SK-N-DZ (cell line): Measurements from ENCODE around the gene IQGAP3.

Experiments
- DNase-seq: peaks from one replicate; pipeline ENCODE4 v3.0.0-alpha.2; 2015; ENCODE audit warnings: low spot score

Gene IQGAP3

DNA sequence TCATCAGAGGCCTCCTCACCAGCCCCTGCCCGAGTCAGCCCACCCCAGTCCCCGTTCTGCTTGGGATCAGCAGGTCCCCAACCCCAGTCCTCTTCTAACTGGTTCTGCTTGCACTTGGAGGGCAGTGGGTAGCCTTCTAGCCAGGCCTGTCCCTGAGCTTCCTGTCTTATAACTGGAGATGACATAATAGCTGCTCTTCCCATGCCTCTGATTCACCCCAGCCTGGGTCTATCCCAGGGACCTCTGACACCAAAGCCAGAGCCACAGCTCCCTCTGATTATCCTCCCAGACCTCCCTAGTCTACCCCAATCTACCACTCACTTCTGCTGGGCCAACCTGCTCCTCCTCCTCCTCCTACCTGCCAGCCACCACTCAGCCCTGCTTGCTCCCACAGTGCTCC, 31.4 kb downstream of the IQGAP3 start:
- DNase-seq = no peak

DNA sequence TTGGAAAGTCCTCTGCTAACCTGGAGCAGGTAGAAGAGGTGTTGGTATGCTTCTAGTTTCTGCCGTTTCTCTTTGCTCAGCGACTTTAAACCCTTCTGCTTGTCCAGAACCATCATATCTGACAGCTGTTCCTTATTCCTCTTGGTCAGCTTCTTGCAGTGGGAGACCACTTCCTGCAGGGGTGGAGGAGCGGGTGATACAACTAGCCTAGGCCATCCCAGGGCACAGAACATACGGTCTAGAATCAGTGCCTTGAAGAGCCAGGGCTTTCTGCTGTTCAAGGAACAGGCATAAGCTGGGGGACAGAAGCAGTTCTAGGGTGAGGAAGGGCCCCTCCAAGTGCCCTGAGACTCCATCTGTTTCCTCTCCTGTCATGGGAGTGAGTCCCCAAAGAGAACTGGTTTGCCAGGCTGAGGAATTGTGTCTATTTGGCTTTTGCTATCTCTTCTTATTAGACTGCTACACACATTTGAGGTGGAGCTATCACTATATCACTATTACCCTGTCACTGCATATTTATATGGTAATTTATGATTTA, 32.5 kb downstream of the IQGAP3 start:
- no peak for DNase-seq

DNA sequence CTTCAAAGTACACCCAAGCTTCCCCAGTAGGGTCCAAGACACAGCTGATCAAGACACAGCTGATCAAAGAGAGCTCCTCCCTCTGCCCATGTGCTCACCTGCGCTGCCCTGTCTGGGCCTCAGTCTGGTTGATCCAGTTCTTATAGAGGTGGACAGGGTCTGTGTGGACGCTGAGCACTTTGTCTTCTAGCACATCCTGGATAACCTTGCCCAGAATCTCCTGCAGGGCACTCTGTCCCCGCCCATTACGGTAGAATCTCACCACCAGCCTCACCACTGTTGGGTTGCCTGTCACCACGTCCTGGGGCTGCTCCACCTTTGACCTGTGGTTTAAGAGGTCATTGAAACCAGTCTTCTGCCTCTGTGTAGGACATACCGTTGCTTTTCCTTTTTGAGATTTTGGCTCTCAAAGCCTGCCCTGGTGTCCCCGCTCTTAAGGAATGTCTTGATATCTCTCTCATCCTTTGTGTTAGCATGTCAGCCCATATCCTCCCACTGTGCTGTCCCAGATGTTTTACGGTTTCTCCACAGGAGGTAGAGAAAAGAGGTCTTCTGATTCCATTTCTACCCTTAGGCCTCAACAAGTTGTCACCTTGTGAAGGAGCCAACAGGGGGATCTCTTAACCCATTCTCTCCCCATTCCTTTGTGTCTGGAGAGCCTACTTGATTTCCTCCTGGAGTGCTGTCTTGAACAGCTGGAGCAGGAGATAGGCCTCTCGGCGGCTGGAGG, 33.5 kb downstream of the IQGAP3 start:
- DNase-seq = no peak

DNA sequence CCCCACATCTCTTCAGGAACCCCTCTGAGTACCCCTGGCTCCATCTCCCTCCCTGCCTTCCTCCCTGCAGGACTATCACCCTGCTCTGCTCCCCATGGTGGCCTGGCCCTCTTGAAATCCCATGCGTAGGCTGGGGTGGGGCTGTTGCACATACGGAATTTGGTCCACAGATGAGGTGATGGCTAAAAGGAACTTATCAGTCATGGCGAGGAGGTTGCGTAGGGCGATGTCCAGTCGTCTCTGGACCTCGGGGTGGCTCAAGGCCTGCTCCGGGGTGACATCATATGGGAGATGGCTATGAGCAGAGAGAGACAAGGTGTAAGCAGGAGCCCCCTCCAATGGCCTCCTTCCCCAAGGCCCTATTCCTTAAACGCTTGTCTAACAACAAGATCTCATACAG, 35.3 kb downstream of the IQGAP3 start:
- DNase-seq = no peak

DNA sequence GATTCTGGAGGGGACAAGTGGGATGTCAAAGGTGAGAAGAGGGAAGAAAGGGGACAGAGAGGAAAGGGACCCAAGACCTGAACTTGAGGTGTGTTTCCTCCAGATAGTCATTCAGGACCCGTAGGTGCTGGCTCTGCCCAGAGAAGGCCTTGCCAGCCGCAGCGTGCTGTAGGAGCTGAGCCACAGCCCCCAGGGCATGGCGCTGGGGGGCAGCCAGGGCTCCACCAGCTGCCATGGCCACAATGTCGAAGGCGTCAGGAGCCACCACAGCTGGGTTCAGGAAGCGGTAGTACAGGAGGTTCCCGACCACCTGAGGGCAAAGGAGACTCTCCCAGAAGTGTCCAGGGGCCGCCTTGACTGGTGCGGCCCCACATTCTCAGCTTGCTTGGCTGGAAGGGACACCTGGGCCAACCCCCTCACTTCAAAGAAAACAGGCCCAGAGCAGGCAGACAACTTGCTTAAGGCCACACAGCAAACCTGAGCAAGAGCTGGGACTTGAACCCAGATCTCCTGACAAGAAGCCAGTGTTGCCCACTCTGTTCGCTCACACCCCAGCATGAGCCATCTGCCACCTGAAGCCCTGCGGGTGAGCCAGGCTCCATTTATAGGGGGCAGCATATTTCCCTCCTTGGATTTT, 37.8 kb downstream of the IQGAP3 start:
- DNase-seq = no peak

DNA sequence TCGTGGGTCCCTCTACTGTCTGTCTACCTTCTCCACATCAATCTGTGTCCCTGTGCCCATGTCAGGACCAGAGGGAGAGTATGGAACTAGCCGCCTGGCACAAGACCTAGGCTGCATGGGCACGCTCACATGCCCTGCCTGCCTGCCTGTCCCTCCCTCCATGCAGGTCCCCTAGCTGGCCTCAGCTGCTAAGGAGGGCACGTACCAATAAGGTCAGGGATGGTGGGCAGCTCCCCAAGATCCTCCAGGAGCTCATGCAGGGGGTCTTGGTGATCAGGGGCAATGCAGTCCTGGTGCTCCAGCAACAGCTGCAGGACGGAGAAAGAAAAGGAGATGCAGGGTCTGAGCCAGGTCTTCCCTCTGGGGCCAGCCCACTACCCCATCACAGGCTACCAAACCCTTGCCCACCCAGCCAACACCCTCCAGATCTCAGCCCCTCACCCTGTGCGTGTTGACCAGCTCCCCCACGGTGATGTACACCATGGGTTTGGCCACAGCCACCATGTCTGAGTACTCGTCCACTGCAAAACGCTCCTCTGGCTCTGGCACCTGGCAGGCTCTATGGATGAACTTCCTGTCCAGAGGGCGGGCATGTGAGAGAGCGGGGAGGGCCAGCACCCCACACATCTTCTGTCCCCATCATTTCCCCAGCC, 38.7 kb downstream of the IQGAP3 start:
- DNase-seq = no peak

DNA sequence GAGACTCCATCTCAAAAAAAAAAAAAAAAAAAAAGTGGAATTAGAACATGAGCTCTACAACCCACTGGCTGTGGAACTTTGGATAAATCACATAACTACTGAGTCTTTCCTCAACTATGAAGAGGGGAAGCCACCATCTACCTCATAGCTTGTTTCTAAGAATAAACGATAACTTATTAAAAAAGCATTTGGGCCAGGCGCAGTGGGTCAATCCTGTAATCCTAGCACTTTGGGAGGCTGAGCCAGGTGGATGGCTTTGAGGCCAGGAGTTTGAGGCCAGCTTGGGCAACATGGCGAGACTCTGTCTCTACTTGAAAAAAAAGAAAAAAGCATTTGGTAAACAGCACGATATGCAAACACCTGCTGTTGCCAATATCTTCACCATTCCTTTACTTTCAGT, 40.0 kb downstream of the IQGAP3 start:
- no peak for DNase-seq

DNA sequence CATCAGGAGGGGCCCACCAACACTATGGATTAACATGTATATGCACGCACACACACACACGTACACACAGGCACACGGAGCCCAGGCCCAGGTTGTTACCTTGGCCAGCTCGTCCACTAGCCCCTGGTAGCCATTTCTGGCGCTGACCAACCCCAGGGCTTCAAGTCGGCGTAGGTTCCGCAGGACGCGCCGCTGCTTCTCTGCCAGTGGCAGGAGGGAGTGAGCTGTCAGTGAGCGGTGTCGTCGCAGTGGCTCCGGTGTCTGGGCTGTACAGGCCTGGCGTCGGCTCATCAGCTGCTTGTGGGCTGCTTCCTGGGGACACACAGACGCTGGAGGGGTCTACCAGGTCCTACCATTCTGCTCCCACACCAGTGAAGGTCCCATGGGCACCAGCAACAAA, 42.4 kb downstream of the IQGAP3 start:
- DNase-seq = no peak

DNA sequence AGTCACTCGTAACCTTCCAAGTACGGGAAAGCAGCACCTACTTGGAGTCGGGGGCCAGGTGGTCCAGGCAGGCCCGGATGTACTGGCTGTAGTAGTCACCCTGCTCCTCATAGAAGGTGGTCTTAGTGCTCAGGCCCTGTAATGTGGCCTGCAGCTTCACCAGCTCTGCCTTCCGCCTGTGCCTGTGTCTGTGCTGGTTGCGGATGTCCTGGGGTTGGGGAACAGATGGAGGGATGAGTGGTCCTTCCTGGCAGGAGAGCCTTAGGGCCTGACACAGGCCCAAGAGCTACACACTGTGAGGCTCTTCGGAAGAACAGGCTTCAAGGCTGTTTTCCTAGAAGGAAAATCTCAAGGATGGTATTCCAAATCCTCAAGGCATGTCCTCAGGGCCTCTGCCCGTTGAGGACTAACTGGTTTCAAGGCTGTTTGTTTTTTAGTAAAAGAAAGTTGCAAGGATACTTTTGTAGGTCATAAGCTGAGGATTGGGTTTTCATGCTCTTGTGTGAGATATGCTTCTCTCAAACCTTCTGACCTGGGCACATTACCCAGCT, 43.4 kb downstream of the IQGAP3 start:
- no peak for DNase-seq

DNA sequence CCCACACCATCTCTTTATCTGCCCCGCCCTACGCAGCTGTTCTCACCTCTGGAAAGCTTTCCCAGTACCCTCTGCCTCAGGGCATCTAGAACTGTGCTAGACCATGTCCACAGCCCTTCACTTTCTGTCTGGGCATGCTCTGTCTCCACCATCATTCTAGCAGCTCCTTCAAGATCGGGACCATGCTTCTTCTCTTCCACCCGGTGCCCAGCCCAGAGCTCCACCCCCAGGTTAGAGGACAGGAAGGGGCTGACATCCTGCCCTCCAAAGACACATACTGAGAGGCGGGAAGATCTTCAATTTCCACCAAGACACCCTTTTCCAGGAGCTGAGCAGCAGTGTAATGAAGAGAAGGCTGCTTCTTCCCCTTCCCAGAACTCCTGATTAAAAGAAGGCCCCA, 44.1 kb downstream of the IQGAP3 start:
- DNase-seq = no peak

DNA sequence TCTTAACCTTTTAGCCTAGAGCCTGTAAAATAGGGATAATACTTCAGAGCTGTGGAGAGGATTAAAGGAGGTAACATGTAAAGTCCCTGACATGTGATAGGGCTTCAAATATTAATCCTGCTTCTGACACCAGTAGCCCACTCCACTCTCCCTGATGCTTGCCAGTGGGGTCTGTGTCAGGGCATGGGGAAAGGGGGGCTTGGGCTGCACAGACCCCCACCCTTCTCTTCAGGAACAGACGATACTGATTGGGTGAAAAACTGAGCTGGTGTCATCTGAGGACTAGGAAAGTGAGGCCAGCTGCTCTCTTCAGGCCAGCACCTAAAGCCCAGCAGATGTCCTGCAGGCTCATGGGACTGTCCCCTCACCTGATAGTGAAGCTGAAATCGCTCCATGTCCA, 44.8 kb downstream of the IQGAP3 start:
- no peak for DNase-seq

DNA sequence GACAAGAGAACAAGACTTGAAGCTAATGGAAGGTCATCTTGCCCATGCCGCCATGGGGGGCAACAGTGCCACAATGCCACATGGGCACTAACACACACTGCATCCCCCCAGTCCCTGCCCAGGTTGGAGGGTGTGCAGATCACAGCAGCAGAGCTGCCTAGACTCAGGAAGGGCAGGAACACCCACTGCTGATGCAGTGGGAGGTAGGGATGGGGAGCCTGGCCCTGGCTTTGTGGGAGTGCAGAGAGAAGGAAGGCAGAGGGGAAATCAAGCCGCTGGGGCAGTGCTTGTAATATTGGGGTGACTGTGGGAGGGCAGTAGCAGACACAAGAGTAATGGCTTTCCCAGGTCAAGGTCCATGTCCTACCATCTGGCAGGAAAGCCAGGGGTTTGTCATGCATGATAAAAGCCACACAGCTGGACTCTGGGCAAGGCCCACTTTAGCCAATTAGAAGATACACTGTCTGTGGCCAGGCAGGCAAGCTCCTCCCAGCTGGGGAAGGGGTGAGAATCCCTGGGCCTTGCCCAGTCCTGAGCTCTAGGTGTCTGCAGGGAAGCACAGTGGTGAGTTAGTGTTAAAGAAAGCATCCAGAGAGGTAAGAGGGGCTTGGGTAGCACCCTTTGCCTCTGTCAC, 46.4 kb downstream of the IQGAP3 start:
- DNase-seq = no peak

DNA sequence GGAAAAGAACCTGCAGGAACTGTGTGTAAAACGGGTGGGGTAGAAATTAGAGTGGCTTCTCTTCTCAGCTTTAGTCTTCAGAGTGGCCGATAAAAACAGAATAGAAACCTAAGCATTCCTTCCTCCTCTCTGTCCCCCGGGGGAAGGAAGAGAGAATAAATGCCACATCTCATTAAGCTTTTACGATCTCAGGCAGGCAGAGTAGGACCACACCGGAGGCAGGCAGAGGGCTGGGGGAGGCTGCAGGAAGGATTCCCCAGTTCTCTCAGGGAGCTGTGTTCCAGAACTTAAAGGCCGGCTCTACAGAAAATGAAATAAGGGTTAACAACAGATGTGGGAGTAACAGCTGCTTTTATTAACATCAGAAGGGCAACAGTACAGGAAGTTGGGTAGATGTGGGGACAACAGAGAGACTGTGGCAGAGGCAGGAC, 47.3 kb downstream of the IQGAP3 start:
- no peak for DNase-seq

DNA sequence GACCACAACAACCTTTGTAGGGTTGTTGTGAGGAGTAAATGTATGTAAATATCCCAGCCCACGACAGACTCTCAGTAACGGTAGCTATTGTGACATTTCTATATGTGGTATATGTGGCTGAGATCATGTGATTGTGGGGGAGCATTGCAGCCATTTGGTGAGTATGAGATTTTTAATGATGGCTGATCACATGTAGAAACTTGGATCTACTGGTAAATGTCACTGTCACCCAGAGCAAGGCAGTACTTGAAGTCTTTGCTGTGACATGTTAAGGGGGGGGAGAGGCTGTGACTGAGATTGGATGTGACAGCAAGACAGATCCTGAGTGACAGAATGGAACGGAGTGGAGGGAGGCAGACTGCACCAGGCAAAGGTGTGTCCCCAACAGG, 47.9 kb downstream of the IQGAP3 start:
- DNase-seq = no peak

DNA sequence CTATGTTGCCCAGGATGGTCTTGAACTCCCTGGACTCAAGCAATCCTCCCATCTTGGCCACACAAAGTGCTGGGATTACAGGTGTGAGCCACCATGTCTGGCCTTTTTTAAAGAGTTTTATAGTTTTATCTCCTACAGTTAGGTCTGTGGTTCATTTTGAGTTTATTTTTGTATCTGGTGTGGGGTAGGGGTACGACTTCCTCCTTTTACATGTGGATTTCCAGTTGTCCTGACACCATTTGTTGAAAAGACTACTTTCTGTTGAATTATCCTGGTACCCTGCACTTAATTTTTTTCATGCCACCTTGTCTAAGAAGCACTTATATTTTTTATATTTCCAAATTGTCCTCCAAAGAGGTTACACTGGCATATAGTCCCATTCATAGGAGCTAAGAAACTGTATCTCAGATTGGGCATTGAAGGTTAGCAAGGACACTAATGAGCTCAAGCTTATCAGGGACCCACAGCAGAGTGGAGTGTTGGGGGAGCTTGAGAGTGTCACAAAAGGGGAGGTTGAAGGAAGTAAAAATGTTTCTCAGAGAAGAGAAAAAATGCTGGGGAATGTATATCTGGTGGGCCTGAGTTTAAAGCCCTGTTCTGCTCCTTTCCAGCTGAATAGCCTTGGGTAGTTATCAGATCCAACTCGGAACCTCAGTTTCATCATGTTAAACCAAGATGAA, 48.4 kb downstream of the IQGAP3 start:
- no peak for DNase-seq

DNA sequence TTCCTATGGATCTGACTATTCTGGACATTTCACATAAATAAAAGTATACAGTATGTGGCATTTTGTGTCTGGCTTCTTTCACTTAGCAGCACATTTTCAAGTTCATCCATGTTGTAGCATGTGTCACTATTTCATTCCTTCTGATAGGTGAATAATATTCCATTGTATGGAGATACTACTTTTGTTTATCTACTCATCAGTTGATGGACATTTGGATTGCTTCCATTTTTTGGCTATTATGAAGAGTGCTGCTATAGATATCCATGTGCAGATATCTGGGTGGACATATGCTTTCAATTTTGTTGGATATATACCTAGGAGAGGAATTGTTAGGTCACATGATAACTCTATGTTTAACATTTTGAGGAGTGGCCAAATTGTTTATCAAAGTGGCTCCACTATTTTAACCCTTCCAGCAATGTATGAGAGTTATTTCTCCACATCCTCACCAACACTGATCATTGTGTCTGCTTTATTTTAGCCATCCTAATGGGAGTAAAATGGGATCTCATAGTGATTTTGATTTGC, 49.9 kb downstream of the IQGAP3 start:
- DNase-seq = no peak

DNA sequence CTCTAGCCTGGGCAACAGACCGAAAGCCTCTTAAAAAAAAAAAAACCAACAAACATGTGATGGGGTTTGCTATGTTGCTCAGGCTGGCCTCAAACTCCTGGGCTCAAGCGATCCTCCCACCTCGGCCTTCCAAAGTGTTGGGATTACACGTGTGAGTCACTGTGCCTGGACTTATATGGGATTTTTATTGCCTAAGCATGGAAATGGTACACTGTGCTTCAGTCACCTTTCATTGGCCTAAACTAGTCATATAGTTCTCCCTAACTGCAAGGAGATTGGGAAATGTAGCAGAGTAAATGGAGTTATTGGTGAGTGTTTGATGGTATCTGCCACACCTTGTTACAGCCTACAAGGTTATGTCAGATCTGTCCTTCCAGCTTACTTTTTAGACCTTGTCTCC, 54.6 kb downstream of the IQGAP3 start:
- DNase-seq = no peak

DNA sequence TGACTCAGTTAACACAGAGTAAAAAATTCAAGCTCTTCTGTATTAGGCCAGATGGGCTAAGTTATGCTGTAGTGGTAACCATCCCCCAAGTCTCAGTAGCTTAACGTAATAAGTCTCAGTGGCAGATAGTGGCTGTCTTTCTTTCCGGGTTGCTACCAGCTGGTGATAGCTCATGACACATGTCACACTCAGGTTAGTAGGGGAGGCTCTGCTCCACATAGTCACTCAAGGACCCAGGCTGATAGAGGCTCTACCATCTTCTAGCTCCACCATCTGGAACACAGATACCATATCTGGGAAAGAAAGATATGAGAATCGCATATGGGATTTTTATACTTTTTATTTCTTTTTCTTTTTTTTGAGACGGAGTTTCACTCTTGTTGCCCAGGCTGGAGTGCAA, 55.5 kb downstream of the IQGAP3 start:
- no peak for DNase-seq

DNA sequence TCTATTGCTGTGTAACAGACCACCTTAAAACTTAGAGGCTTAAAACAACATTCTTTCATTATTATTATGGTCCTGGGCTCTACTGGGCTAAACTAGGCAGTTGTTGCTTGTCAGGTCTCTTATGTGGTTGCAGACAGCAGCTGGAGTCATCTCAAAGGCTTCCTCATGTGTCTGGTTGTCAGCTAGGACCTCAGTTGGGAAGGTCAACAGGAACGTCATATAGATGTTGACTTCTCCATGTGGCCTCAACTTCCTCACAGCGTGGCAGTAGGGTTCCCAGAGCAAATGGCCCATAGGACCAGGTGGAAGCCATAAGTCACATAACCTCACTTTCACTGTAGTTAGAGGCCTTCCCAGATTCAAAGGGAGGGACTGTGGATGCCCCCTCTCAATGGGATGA, 56.4 kb downstream of the IQGAP3 start:
- DNase-seq = no peak

DNA sequence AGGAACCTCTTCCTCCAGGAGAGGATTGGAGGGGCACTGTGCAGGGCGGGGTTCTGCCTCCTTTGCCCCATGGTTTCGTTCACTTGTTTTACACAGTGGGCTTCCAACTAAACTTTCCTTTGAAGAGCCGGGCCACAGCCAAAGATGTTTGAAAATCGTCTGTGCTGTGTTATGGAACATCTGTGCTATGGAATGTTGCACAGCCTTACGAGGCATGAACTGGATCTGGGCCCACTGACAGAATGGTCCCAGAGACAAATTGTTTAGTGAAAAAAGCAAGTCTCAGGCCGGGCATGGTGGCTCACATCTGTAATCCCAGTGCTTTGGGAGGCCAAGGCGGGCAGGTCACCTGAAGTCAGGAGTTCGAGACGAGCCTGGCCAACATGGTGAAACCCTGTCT, 59.2 kb downstream of the IQGAP3 start:
- no peak for DNase-seq

DNA sequence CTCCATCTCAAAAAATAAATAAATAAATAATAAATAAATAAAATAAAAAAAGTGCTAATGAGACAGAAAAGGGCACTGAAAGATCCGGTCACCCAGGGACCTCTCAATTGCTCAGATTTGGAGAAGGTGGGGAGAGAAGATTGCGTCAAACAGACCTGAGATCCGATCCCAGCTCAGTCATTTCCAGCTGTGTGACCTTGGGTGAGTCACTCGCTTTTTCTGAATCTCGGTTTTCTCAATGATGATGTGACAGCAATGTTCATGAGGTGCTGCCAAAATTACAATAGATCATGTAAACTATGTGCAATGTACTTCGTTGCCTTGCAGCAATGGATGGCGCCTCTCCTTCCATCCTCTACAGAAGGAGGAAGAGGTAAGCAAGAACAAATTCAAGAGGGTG, 60.7 kb downstream of the IQGAP3 start:
- no peak for DNase-seq
